Activated naive CD8-positive, alpha-beta T cell (primary cell): ENCODE data around the gene TNRC18.

ENCODE experiments used
- H3K27ac Mint-ChIP-seq: one replicate; pipeline ENCODE4 v1.8.0; 2021; ENCODE audit warnings: mixed read lengths
- H3K27me3 Mint-ChIP-seq: one replicate; pipeline ENCODE4 v1.8.0; 2021; ENCODE audit warnings: mixed read lengths
- H3K36me3 Mint-ChIP-seq: one replicate; pipeline ENCODE4 v1.8.0; 2021; ENCODE audit warnings: mixed read lengths
- H3K4me1 Mint-ChIP-seq: one replicate; pipeline ENCODE4 v1.8.0; 2021; ENCODE audit warnings: low read depth, mixed read lengths
- H3K4me3 Mint-ChIP-seq: one replicate; pipeline ENCODE4 v1.8.0; 2021; ENCODE audit warnings: mild to moderate bottlenecking, mixed read lengths
- H3K9me3 Mint-ChIP-seq: one replicate; pipeline ENCODE4 v1.8.0; 2021; ENCODE audit warnings: low read depth, mixed read lengths

TNRC18 gene

DNA sequence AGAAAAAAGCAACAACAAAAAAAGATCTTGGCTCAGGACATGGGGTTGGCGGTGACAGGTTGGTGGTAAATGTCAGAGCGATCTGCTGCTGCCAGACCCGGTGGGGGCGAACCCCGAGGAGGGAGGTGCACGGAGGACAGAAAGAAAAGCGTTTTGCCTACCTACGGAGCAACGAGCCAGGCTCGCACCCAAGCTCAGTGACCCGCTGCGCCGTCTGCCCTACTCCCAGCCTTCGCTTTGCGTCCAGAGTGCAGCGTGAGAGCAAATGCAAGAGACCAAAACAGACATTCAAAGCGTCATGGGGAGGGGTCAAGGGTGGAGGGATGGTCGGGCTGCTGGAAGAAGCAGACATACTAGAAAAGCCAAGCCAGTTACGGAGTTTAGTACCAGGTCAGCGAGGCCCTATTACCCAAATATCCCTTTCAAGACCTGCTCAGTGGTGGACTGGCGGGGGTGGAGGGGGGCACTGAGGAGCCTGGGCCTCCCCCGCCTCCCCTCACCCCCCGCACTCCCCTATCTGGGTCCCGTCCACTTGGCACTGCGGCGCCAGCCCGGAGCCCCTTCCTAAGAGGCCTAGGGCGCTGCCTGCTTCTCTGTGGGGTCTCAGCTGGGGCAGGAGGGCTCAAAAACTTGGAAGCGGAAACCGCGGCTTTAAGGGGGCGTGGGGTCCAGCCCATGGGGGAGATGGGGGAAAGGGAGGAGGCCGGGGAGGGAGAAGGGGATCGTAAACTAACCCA, 74.0 kb downstream of the TNRC18 start:
- Mint-ChIP-seq H3K27me3 (no peaks in the 10 kb centered on the region), H3K4me3 (no peak overlapping the region), H3K27ac (no peak overlapping the region), H3K4me1 (peaks cover 5% of the 10 kb centered on the region), H3K36me3 (peaks cover 3% of the 10 kb centered on the region), H3K9me3 (no peaks in the 10 kb centered on the region)

DNA sequence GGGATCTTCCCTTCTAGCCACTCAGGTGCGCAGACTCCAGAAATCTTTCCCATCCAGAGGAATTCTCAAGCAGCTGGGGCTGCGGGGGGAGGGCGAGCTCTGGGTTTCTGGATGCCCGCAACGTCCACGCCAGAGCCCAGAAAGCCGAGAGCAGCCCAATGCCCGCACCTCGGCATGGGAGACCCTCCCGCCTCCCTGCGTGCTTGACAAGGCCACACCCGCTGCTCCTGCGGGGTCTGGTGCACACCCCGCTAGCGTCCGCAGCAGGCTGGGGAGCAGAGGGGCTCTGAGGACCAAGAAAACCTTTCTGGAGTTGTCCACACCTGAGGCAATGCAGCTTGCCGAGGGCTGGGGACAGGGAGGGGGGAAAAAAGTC, 74.6 kb downstream of the TNRC18 start:
- Mint-ChIP-seq H3K4me1 (no peaks in the 10 kb centered on the region), H3K4me3 (no peak overlapping the region), H3K36me3 (peaks cover 5% of the 10 kb centered on the region)

DNA sequence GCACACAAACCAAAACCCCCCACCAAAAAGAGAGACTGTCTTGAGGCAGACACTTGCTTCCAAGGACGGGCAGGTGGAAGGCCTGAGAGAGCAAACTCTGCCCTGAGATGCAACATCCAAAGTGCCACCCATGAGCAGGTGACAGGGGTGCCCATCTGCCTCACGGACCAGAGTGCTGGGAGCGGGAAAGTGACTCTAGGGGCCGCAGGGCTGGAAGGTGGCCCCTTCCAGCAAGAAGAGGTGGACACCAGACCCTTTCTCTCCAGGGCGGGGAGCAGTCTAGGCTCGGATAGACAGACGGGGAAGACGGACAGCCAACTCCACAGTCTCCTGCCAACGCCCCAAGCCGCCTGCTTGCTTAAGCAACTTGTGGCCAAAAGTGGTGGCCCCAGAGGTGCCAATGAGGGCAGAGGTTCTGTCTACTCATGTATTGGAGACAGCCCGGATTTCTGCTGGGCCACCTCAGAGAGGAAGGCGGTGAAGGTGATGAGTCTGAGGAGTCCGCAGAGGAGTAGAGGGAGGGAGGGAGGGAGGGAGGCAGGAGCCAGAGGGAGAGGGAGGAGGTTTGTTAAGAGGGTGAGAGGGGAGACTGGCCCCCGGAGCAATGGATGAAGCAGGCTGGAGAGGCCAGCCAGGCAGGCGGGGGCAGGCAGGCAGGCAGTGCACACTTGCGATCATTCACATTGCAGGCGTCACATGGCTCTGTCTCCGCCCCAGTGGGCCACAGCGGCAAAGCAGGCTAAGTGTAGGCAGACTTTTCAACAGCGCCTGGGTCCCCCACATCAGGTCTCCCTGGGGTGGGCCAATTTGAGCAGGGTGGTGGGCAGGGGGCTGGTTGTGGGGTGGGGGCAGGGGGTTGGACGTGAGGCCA, 75.3 kb downstream of the TNRC18 start:
- peaks cover 6% of the 10 kb centered on the region for H3K9me3 Mint-ChIP-seq
- H3K4me3 Mint-ChIP-seq, result no peak overlapping the region
- H3K27ac Mint-ChIP-seq, result no peak overlapping the region
- no peaks in the 10 kb centered on the region for H3K4me1 Mint-ChIP-seq
- no peaks in the 10 kb centered on the region for H3K27me3 Mint-ChIP-seq
- H3K36me3 Mint-ChIP-seq, result peaks cover 12% of the 10 kb centered on the region

More for the DNA sequence above, 74.6 kb downstream of the TNRC18 start:
- no peaks in the 10 kb centered on the region for H3K27me3 Mint-ChIP-seq
- no peak overlapping the region for H3K27ac Mint-ChIP-seq
- H3K9me3 Mint-ChIP-seq, result peaks cover 1% of the 10 kb centered on the region

DNA sequence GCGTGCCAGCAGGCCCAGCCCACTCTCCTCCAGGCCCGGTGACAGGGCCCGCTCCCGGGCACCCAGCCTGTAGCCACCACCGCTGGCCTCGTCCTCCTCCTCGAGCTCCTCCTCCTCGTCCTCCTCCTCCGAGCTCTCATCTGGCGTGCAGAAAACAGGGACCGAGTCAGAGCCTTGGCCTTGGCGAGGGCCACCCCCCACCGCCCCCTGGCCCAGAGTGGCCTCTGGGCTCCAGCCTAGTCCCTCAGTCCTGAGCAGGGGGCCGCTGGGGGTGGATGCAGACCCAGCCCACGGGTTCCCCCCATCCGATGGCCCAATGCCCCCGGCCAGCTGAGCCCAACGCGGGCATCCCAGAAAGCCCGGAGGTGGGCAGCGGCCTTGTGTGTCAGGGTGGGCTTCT, 78.0 kb downstream of the TNRC18 start:
- peaks cover 6% of the 10 kb centered on the region for H3K9me3 Mint-ChIP-seq
- H3K27me3 Mint-ChIP-seq, result no peaks in the 10 kb centered on the region
- no peaks in the 10 kb centered on the region for H3K4me1 Mint-ChIP-seq
- peaks cover 24% of the 10 kb centered on the region for H3K36me3 Mint-ChIP-seq
- H3K4me3 Mint-ChIP-seq, result no peak overlapping the region
- no peak overlapping the region for H3K27ac Mint-ChIP-seq

DNA sequence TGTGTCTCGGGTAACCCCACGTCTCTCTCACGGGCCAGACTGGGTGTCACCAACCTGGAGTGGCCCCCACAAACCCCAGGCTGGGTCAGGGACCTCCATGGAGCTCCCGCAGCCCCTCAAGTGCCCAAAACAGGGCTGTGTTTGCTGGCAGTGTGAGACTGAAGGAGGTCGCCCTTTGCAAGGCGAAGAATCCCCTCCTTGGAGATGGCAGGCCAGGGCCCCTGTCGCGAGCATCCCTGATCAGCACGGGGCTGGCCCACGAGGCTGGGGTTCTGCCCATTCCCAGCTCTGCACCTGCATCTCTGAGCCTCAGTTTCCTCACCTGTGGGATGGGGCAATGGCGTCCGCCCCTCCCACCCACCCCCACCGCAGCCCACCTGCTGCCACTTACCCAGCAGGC, 78.5 kb downstream of the TNRC18 start:
- no peak overlapping the region for H3K4me3 Mint-ChIP-seq
- H3K4me1 Mint-ChIP-seq, result peaks cover under 1% of the 10 kb centered on the region
- peaks cover 26% of the 10 kb centered on the region for H3K36me3 Mint-ChIP-seq

DNA sequence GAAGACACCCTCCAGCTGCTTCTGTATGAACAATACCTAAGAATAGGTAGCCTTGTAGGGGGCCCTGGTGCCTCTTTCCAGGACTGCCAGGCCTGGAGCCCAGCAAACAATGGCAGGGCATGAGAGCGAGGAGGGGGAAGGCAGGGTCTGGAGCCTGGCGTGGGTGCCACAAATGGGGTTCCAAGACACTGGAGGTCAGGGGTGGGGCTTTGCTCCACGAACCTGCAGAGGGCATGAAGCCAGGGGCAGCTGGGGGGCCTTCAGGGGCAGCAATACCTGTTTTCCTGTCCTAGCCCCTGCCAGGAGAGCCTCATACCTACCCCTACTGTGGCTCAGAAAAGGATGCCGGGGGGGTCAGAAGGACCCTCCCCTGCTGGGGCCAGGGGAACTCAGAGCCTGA, 79.3 kb downstream of the TNRC18 start:
- Mint-ChIP-seq H3K4me3 (no peak overlapping the region), H3K4me1 (peaks cover 4% of the 10 kb centered on the region), H3K9me3 (peaks cover 6% of the 10 kb centered on the region), H3K27me3 (no peaks in the 10 kb centered on the region), H3K27ac (no peak overlapping the region), H3K36me3 (peaks cover 31% of the 10 kb centered on the region)

More for the DNA sequence above, 78.5 kb downstream of the TNRC18 start:
- Mint-ChIP-seq H3K27me3 (no peaks in the 10 kb centered on the region), H3K27ac (no peak overlapping the region), H3K9me3 (peaks cover 6% of the 10 kb centered on the region)

DNA sequence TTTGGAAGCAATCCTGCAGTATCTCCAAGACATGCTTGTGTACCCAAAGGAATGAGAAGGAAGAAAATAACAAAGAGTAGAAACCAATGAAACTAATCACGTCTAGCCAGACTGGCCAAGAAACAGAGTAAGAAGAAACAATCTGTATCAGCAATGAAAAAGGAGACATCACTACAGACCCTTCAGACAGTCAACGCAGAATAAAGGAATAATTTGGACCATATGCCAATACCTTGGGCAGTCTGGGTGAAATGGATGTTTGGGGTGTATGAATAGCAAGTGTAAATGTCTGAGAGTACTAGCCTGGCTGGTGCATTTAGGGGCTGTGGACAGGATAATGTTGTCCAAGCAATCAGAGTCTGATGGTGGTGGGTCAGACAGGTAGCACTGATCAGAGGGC, 79.8 kb downstream of the TNRC18 start:
- Mint-ChIP-seq H3K36me3 (peaks cover 31% of the 10 kb centered on the region), H3K9me3 (peaks cover 6% of the 10 kb centered on the region), H3K27me3 (no peaks in the 10 kb centered on the region), H3K27ac (no peak overlapping the region), H3K4me3 (no peak overlapping the region), H3K4me1 (peaks cover 4% of the 10 kb centered on the region)

DNA sequence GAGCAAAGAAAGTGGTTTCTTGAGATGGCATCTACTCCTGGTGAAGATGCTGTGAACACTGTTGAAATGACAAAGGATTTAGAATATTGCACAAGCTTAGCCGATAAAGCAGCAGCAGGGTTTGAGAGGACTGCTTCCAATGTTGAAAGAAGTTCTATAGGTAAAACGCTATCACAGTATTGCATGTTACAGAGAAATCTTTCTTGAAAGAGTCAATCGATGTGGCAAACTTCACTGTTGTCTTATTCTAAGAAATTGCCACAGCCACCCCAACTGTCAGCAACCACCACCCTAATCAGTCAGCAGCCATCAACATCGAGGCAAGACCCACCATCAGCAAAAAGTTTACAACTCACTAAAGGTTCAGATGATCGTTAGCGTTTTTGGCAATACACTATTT, 81.0 kb downstream of the TNRC18 start:
- H3K4me1 Mint-ChIP-seq, result peaks cover 4% of the 10 kb centered on the region

DNA sequence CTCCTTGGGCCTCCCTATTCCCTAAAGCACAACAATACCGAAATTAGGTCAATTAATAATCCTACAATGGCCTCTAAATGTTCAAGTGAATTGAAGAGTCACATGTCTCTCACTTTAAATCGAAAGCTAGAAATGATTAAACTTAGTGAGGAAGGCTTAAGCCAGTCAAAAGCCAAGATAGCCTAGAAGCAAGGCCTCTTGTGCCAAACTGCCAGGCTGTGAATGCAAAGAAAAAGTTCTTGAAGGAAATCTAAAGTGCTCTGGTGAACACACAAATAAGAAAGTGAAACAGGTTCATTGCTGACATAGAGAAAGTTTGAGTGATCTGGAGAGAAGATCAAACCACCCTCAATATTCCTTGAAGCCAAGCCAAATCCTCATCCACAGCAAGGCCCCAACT, 83.7 kb downstream of the TNRC18 start:
- H3K27me3 Mint-ChIP-seq, result no peaks in the 10 kb centered on the region
- H3K4me1 Mint-ChIP-seq, result peaks cover 4% of the 10 kb centered on the region
- no peak overlapping the region for H3K27ac Mint-ChIP-seq
- peaks cover 50% of the 10 kb centered on the region for H3K36me3 Mint-ChIP-seq
- H3K9me3 Mint-ChIP-seq, result peaks cover 14% of the 10 kb centered on the region
- H3K4me3 Mint-ChIP-seq, result no peak overlapping the region

More for the DNA sequence above, 81.0 kb downstream of the TNRC18 start:
- Mint-ChIP-seq H3K27ac (no peak overlapping the region), H3K27me3 (no peaks in the 10 kb centered on the region), H3K4me3 (no peak overlapping the region), H3K36me3 (peaks cover 36% of the 10 kb centered on the region), H3K9me3 (peaks cover 6% of the 10 kb centered on the region)

DNA sequence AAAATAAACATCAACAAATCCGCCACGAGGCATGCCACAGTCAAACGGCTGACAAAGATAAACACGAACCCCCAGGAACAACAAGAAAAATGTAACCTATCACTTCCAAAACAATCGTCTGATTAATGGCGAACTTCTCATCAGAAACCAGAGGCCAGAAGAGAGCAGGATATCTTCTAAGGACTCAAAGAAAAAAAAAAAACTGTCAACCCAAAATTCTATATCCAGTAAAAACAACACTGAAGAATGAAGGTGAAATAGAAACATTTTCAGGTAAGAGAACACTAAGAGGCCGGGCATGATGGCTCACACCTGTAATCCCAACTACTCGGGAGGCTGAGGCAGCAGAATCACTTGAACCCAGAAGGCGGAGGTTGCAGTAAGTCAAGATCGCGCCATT, 86.6 kb downstream of the TNRC18 start:
- H3K9me3 Mint-ChIP-seq, result peaks cover 8% of the 10 kb centered on the region
- H3K4me1 Mint-ChIP-seq, result peaks cover 8% of the 10 kb centered on the region
- H3K4me3 Mint-ChIP-seq, result no peak overlapping the region
- H3K27me3 Mint-ChIP-seq, result no peaks in the 10 kb centered on the region
- peaks cover 39% of the 10 kb centered on the region for H3K36me3 Mint-ChIP-seq
- H3K27ac Mint-ChIP-seq, result no peak overlapping the region

DNA sequence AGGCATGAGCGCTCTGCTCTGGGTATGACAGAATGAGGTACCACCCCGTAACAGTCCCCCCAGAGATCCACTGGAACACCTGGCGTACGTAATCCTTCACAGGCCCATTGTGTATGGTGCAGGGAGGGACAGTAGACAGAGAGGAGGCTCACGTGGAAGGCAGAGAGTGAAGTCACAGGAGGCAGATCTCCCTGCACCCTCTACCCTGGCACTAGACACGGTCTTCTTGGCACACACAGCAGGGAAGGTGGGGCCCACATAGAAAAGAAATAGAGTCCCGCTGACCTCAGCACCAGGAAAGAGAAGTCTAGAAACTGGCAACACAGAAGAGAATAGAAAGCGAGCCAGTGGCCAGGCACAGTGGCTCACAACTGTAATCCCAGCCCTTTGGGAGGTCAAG, 89.0 kb downstream of the TNRC18 start:
- Mint-ChIP-seq H3K27me3 (no peaks in the 10 kb centered on the region), H3K36me3 (peaks cover 29% of the 10 kb centered on the region), H3K4me1 (peaks cover 16% of the 10 kb centered on the region), H3K9me3 (peaks cover 8% of the 10 kb centered on the region), H3K27ac (no peak overlapping the region), H3K4me3 (no peak overlapping the region)

DNA sequence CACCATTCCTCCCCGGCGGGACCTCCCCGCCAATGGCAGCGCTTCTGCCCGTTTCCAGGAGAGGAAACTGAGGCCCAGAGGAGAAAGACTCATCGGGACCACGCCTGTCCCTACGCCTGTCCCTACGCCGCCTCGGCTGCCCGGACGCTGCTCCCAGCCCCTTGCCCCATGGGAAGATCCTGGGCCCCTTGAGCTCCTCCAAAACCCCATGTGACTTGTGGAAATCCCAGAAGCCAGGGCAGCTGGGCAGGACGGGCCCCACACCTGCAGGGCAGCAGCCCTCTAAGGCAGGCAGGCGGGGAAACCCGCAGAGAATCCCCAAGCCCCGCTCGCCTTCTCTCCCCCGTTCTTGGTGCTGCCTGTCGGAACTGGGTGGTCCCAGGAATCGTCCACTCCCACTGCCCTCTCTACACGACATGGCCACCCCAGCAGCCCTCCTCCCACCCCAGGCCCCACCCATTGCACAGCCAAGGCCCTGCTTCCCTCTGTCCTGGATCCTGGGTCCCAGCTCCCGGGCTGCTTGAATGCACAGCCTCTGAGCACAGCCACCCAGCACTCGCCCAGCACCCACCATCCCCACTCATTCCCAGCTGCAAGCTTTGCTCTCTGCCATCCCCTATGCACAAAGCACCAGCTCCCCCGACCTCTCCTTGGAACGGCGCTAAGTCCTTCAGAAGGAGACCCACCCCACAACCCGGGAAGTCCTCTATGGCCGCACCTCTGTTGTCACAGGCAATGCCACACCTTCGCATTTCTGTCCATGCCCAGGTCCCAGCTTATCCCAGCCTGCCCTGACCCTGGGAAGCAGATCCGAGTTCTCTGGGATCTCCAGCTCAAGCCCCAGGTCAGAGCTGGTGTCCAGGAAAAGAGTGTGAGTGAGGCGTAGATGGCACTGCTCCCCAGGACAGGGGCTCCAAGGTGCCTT, 90.3 kb downstream of the TNRC18 start:
- H3K27ac Mint-ChIP-seq, result no peak overlapping the region
- H3K9me3 Mint-ChIP-seq, result peaks cover 8% of the 10 kb centered on the region
- no peaks in the 10 kb centered on the region for H3K27me3 Mint-ChIP-seq
- peaks cover 16% of the 10 kb centered on the region for H3K4me1 Mint-ChIP-seq
- H3K4me3 Mint-ChIP-seq, result no peak overlapping the region
- H3K36me3 Mint-ChIP-seq, result peaks cover 27% of the 10 kb centered on the region

DNA sequence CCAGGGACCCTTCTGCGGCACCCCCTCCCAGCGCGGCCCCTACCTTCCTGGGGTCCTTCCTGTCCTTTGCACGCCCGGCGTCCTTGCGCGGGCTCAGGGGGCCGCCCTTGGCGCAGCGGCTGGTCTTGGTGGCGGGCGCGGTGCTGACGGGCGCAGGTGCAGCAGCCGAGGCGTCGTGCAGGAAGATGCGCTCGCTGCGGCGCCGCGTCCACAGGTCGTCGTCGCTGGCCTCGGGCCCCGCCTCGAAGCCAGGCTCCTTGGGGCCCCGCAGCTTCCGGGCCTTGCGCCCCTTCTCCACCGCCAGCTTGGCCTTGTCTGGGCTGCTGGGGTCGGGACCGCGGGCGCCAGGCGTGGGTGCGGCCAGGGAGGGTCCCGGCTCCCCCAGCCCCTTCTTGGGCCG, 91.1 kb downstream of the TNRC18 start:
- Mint-ChIP-seq H3K9me3 (peaks cover 8% of the 10 kb centered on the region), H3K36me3 (peaks cover 23% of the 10 kb centered on the region), H3K4me1 (peaks cover 16% of the 10 kb centered on the region), H3K4me3 (no peak overlapping the region), H3K27me3 (no peaks in the 10 kb centered on the region), H3K27ac (no peak overlapping the region)

DNA sequence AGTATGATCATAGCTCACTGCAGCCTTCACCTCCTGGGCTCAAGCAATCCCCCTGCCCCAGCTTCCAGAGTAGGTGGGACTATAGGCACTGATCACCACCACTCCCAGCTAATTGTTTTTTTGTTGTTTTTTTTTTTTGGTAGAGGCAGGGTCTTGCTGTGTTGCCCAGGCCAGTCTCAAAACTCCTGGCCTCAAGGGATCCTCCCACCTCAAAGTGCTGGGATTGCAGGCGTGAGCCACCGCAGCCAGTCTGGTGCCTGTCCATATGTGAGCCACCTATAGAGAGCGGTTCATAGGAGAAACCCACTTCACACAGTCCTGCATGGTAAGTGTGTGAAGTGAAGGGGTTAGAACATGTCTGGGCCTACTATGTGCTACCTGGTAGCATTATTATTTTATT, 93.3 kb downstream of the TNRC18 start:
- Mint-ChIP-seq H3K9me3 (no peaks in the 10 kb centered on the region), H3K4me1 (peaks cover 16% of the 10 kb centered on the region), H3K4me3 (no peak overlapping the region), H3K36me3 (peaks cover 11% of the 10 kb centered on the region), H3K27me3 (no peaks in the 10 kb centered on the region), H3K27ac (no peak overlapping the region)

DNA sequence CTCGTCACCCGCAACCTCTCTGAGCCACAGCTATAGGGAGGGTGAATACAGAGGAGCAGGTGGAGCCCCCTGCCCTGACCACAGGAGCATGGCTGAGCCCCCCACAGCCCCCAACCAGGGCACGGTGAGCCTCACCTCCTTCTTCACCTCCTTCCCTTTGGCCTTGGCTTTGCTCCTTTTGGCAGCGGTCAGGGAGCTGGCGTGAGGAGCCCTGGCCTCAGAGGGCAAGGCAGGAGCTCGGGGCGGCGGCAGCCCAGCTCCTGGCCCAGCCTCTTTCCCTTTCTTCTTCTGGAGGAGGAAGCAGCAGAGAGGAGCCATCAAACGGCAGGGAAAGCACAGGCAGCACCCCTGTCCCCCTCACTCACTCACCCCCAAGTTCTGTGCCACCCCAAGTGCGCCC, 98.7 kb downstream of the TNRC18 start:
- Mint-ChIP-seq H3K4me3 (no peak overlapping the region), H3K4me1 (no peaks in the 10 kb centered on the region), H3K27me3 (no peaks in the 10 kb centered on the region), H3K36me3 (peaks cover 11% of the 10 kb centered on the region), H3K9me3 (no peaks in the 10 kb centered on the region), H3K27ac (no peak overlapping the region)
